H1 (cell line): ENCODE results near the gene RNU6-9. TPM values are rescaled to one million over a fixed set of nuclear protein-coding genes. Genes with fewer than 3 reads are reported as not detected.

Source experiments
- CTCF ChIA-PET: fragments of 300-600 bp; sonication (Branson Sonifier 250); formaldehyde crosslinking; loops from one replicate; lab custom pipeline; 2021; ENCODE audit not compliant: partially characterized antibody; lab: Charles Lee
- POLR2A ChIA-PET: fragments of 300-600 bp; sonication (Branson Sonifier 250); formaldehyde crosslinking; loops from one replicate; lab custom pipeline; 2021; ENCODE audit warnings: inconsistent platforms; ENCODE audit not compliant: partially characterized antibody; lab: Charles Lee
- DNase-seq, 2 experiments: peaks; one replicate each; pipeline versions ENCODE4 v3.0.0 to v3.0.0-alpha.2; 2010 to 2022; ENCODE audit warnings: low spot score in 2 of 2, low read depth in 1 of 2, mixed read lengths in 1 of 2
- FAIRE-seq: peaks from 2 replicates; lab custom pipeline; 2011; peaks lifted over from hg19 to GRCh38; lab: Jason Lieb, UNC
- H2AFZ ChIP-seq: 2 replicates; pipeline ENCODE4 v1.8.1; 2012; ENCODE audit warnings: low read length, inconsistent platforms
- H2AK5ac ChIP-seq: 2 replicates; pipeline ENCODE4 v1.6.1; 2013; ENCODE audit warnings: low read depth, low read length
- H2BK120ac ChIP-seq: replicated peaks from 2 replicates; pipeline ENCODE3; 2013; ENCODE audit warnings: low read depth, low read length, inconsistent platforms
- H2BK12ac ChIP-seq: 2 replicates; pipeline ENCODE4 v1.6.1; 2013; ENCODE audit warnings: low read depth, low read length
- H2BK15ac ChIP-seq: 2 replicates; pipeline ENCODE4 v1.6.1; 2013; ENCODE audit warnings: low read length
- H2BK20ac ChIP-seq: 2 replicates; pipeline ENCODE4 v1.6.1; 2013; ENCODE audit warnings: low read length
- H2BK5ac ChIP-seq: 2 replicates; pipeline ENCODE4 v1.6.1; 2013; ENCODE audit warnings: low read depth, low read length
- H3K14ac ChIP-seq: 2 replicates; pipeline ENCODE4 v1.6.1; 2013; ENCODE audit warnings: inconsistent platforms; ENCODE audit not compliant: insufficient read length
- H3K18ac ChIP-seq: 2 replicates; pipeline ENCODE4 v1.6.1; 2013; ENCODE audit warnings: low read length; ENCODE audit errors: extremely low read depth
- H3K23ac ChIP-seq: 2 replicates; pipeline ENCODE4 v1.6.1; 2013; ENCODE audit warnings: inconsistent platforms; ENCODE audit not compliant: insufficient read length
- H3K23me2 ChIP-seq: 2 replicates; pipeline ENCODE4 v1.6.1; 2013; ENCODE audit warnings: low read depth, low read length
- H3K27ac ChIP-seq: 2 replicates; pipeline ENCODE4 v1.6.1; 2011; ENCODE audit warnings: low read depth, low read length, inconsistent platforms
- H3K27me3 ChIP-seq, 4 experiments: replicated peaks in 1 of 4; 1 replicate in 1 of 4; 2 replicates in 3 of 4; pipeline versions ENCODE4 v1.6.1 to v1.8.1; 2011 to 2013; ENCODE audit warnings: low read length in 3 of 4, mild to moderate bottlenecking in 3 of 4, inconsistent platforms in 2 of 4, mixed read lengths in 2 of 4, moderate library complexity in 1 of 4; ENCODE audit not compliant: control insufficient read depth in 3 of 4, insufficient read depth in 3 of 4; ENCODE audit errors: extremely low read depth in 1 of 4
- H3K36me3 ChIP-seq, 4 experiments: 2 replicates each; pipeline versions ENCODE4 v1.6.1 to v1.8.1; 2011 to 2013; ENCODE audit warnings: mild to moderate bottlenecking in 4 of 4, low read length in 3 of 4, moderate library complexity in 2 of 4, control low read depth in 1 of 4, inconsistent platforms in 1 of 4; ENCODE audit not compliant: insufficient read depth in 4 of 4, control insufficient read depth in 2 of 4
- H3K4ac ChIP-seq: replicated peaks from 2 replicates; pipeline ENCODE3; 2013; ENCODE audit warnings: low read length, low read depth, mixed read lengths, inconsistent platforms; ENCODE audit not compliant: insufficient read length
- H3K4me1 ChIP-seq, 4 experiments: replicated peaks in 1 of 4; 1 replicate in 1 of 4; 2 replicates in 3 of 4; pipeline versions ENCODE4 v1.6.1 to v1.8.1; 2011 to 2013; ENCODE audit warnings: low read length in 3 of 4, inconsistent platforms in 2 of 4, mixed read lengths in 1 of 4; ENCODE audit not compliant: insufficient read depth in 4 of 4, control insufficient read depth in 3 of 4
- H3K4me2 ChIP-seq, 2 experiments: 2 replicates each; pipeline versions ENCODE4 v1.6.1 to v1.8.1; 2011 to 2013; ENCODE audit warnings: low read depth in 2 of 2, low read length in 2 of 2, control low read depth in 1 of 2, inconsistent platforms in 1 of 2, mild to moderate bottlenecking in 1 of 2; ENCODE audit not compliant: insufficient read depth in 1 of 2
- H3K4me3 ChIP-seq, 4 experiments: fragments of 200-600, 300-600 bp in 1 of 4; sonication (generic), shearing (Covaris generic), sonication (Bioruptor Twin) in 1 of 4; 2 replicates each; pipeline versions ENCODE4 v1.5.1 to v1.8.1; 2011 to 2016; ENCODE audit warnings: low read length in 4 of 4, low read depth in 3 of 4, control low read depth in 2 of 4, inconsistent platforms in 2 of 4, mild to moderate bottlenecking in 2 of 4, mixed read lengths in 1 of 4, moderate library complexity in 1 of 4; ENCODE audit not compliant: insufficient read depth in 2 of 4; ENCODE audit errors: extremely low read depth in 1 of 4
- H3K56ac ChIP-seq: replicated peaks from 2 replicates; pipeline ENCODE3; 2013; ENCODE audit warnings: low read depth, mild to moderate bottlenecking, mixed read lengths, low read length, inconsistent platforms; ENCODE audit not compliant: insufficient read length
- H3K79me1 ChIP-seq: 2 replicates; pipeline ENCODE4 v1.6.1; 2013; ENCODE audit warnings: low read depth, low read length, control low read depth
- H3K79me2 ChIP-seq, 2 experiments: 2 replicates each; pipeline versions ENCODE4 v1.6.1 to v1.8.1; 2012 to 2013; ENCODE audit warnings: low read length in 2 of 2, mild to moderate bottlenecking in 2 of 2, inconsistent platforms in 1 of 2; ENCODE audit not compliant: insufficient read depth in 2 of 2, control insufficient read depth in 1 of 2
- H3K9ac ChIP-seq, 4 experiments: replicated peaks in 1 of 4; 1 replicate in 1 of 4; 2 replicates in 3 of 4; pipeline versions ENCODE4 v1.6.1 to v1.8.1; 2011 to 2013; ENCODE audit warnings: low read depth in 3 of 4, low read length in 3 of 4, control low read depth in 2 of 4, mild to moderate bottlenecking in 2 of 4, moderate library complexity in 2 of 4, inconsistent platforms in 1 of 4; ENCODE audit errors: extremely low read depth in 1 of 4
- H3K9me3 ChIP-seq, 2 experiments: 2 replicates each; pipeline versions ENCODE4 v1.6.1 to v1.8.1; 2012 to 2013; ENCODE audit warnings: mild to moderate bottlenecking in 2 of 2, moderate library complexity in 2 of 2, control low read depth in 1 of 2, inconsistent platforms in 1 of 2, low read depth in 1 of 2, low read length in 1 of 2, mixed read lengths in 1 of 2; ENCODE audit not compliant: insufficient read depth in 2 of 2
- H4K20me1 ChIP-seq, 2 experiments: replicated peaks in 1 of 2; 2 replicates each; pipeline versions ENCODE3 to v1.8.1; 2011 to 2013; ENCODE audit warnings: inconsistent platforms in 2 of 2, low read length in 2 of 2, mild to moderate bottlenecking in 1 of 2; ENCODE audit not compliant: insufficient read depth in 2 of 2, control insufficient read depth in 1 of 2
- H4K5ac ChIP-seq: 2 replicates; pipeline ENCODE4 v1.6.1; 2013; ENCODE audit warnings: low read length, low read depth, mixed read lengths, inconsistent platforms; ENCODE audit not compliant: insufficient read length
- H4K8ac ChIP-seq: 2 replicates; pipeline ENCODE4 v1.8.0; 2013; ENCODE audit warnings: mild to moderate bottlenecking, moderate library complexity, low read length, inconsistent platforms; ENCODE audit not compliant: insufficient read depth; ENCODE audit errors: extremely low read depth
- H4K91ac ChIP-seq: replicated peaks from 2 replicates; pipeline ENCODE3; 2013; ENCODE audit warnings: low read length, mixed read lengths, inconsistent platforms; ENCODE audit not compliant: insufficient read length
- ASH2L ChIP-seq: fragments of 200-600, 300-600 bp; sonication (generic); IDR thresholded peaks from one replicate; pipeline ENCODE4 v1.7.1; 2017; ENCODE audit warnings: low read length
- CHD2 ChIP-seq: IDR thresholded peaks from 2 replicates; pipeline ENCODE4 v1.6.1; 2012; ENCODE audit warnings: low read length, improper control_type of control experiment
- CREB1 ChIP-seq: IDR thresholded peaks from 2 replicates; pipeline ENCODE4 v1.6.1; 2012; ENCODE audit warnings: inconsistent platforms
- GTF2F1 ChIP-seq: IDR thresholded peaks from 2 replicates; pipeline ENCODE4 v1.6.1; 2012; ENCODE audit warnings: low read depth, low read length, improper control_type of control experiment, borderline replicate concordance
- RBBP5 ChIP-seq: IDR thresholded peaks from 2 replicates; pipeline ENCODE4 v1.7.1; 2012; ENCODE audit warnings: low read depth, mild to moderate bottlenecking, inconsistent platforms, low read length, moderate library complexity, borderline replicate concordance
- TAF1 ChIP-seq: IDR thresholded peaks from 2 replicates; pipeline ENCODE4 v1.6.1; 2011; ENCODE audit warnings: mild to moderate bottlenecking, low read depth, low read length
- WGBS, 2 experiments: shearing (Covaris generic) in 1 of 2; methylation state at CpG; one replicate each; pipeline versions ENCODE4 v1.1.6 to v1.1.7; 2013 to 2015; ENCODE audit warnings: low lambda C conversion rate in 2 of 2, mixed read lengths in 2 of 2, inconsistent platforms in 1 of 2, low coverage in 1 of 2, missing lambda C conversion rate in 1 of 2; ENCODE audit not compliant: insufficient replicate concordance in 2 of 2, insufficient coverage in 1 of 2, insufficient read length in 1 of 2; ENCODE audit errors: extremely low coverage in 1 of 2, missing lambda C conversion rate in 1 of 2; 5-methylcytosine and 5-hydroxymethylcytosine counted together
- polyA plus RNA-seq, 7 experiments: library from polyadenylated mRNA; depleted of rRNA in 3 of 7; stranded (reverse) in 5 of 7; unstranded in 2 of 7; fragments of >200 nt in 5 of 7; fragments of 200-250 nt in 2 of 7; gene quantifications; 1 replicate in 5 of 7; 2 replicates in 1 of 7; 4 replicates in 1 of 7; pipeline versions ENCODE4 v1.2.1 to v1.2.3, GENCODE V29; 2011 to 2013; ENCODE audit warnings: missing spikeins in 2 of 7, mixed read lengths in 2 of 7
- total RNA-seq: library from RNA; stranded (reverse); fragmentation: NEBNext Ultra II Directional; extraction: Animal tissue kit (Norgen Biotek cat#: 25700); gene quantifications from 2 replicates; pipeline ENCODE4 v1.2.1, GENCODE V29; 2021

The RNU6-9 gene
- total and polyA plus RNA-seq, 2 of the 8 experiments (the other 6 are each of a cell fraction or from before 2014, with no cell fraction given), result not detected

GRCh38 chr19:913080-913748 lies 19.9 kb downstream of the RNU6-9 start, which contains the start of gene R3HDM4:
Gene R3HDM4, minus strand, starts transcription at chr19:913219. Its CDS starts 62 bp downstream, at chr19:913157.
- Histone ChIP-seq H3K4me1 (peaks cover 0 to 10% (median 3%) of the 10 kb centered on the region in 4 experiments; a peak in 4 of 7 replicates), H3K27ac (no peak within 1 kb of the TSS), H3K79me1 (peaks cover 5% of the 10 kb centered on the region; the same call in 1 of the 2 replicates), H2AK5ac (no peak within 1 kb of the TSS), H4K20me1 (peaks cover 9 to 11% of the 10 kb centered on the region in 2 experiments), H3K36me3 (peaks cover 0 to 3% (median 0%) of the 10 kb centered on the region in 4 experiments; a peak in 1 of 8 replicates), H2BK15ac (no peak within 1 kb of the TSS), H3K27me3 (peaks cover 3 to 14% (median 8%) of the 10 kb centered on the region in 4 experiments), H2BK12ac (no peak within 1 kb of the TSS), H4K91ac (no peak within 1 kb of the TSS), H3K23ac (no peak within 1 kb of the TSS), H2AFZ (no peak within 1 kb of the TSS), H4K5ac (peak within 1 kb of the TSS; percentile 91), H3K56ac (no peak within 1 kb of the TSS), H4K8ac (no peak within 1 kb of the TSS; the same call in none of the 2 replicates), H2BK20ac (no peak within 1 kb of the TSS), H2BK5ac (0 out of 2 replicates have a peak within 1 kb of the TSS, but pooled peaks have one; percentile 35), H3K4me2 (peak within 1 kb of the TSS; percentile 49 to 83), H3K9me3 (no peaks in the 10 kb centered on the region), H3K79me2 (peaks cover 0 to 19% of the 10 kb centered on the region in 2 experiments), H2BK120ac (no peak within 1 kb of the TSS), H3K23me2 (peaks cover 8% of the 10 kb centered on the region; the same call in 1 of the 2 replicates), H3K14ac (no peak within 1 kb of the TSS), H3K4me3 (peak within 1 kb of the TSS; percentile 68 to 95 (median 73)), H3K4ac (peak within 1 kb of the TSS; percentile 38), H3K9ac (peak within 1 kb of the TSS in 1 of 4 experiments; percentile 4; a peak in 1 of 7 replicates), H3K18ac (peak within 1 kb of the TSS; percentile 48)
- TF ChIP-seq ASH2L, result no peak
- 0 out of 2 replicates have a peak, but pooled peaks have one; percentile 25 for TF ChIP-seq CREB1
- TF ChIP-seq CHD2, result no peak
- no peak for TF ChIP-seq GTF2F1
- peak; percentile 43; the same call in 1 of the 2 replicates for TF ChIP-seq RBBP5
- TF ChIP-seq TAF1, result 0 out of 2 replicates have a peak, but pooled peaks have one; percentile 18
- DNase-seq (peak in 1 of 2 experiments; percentile 82), FAIRE-seq (no peak)
- ChIA-PET POLR2A (interaction anchor here (1.0 kb wide), 1 partner anchor 12 kb away, joined by 4 read pairs; no protein-coding TSS in a partner anchor), CTCF (interaction anchor here (0.7 kb wide), 1 partner anchor 57 kb away, joined by 4 read pairs; no protein-coding TSS in a partner anchor)
- 5% methylated on average over 29 of the region's 76 CpGs; no CpG with 5 or more reads in 1 of the 2 experiments for WGBS, 2 experiments
